Measurements from ENCODE around the gene MLIP. TPM values are rescaled to one million over a fixed set of nuclear protein-coding genes. Genes with fewer than 3 reads are reported as not detected.

Gene MLIP
- not detected in 2 replicates for total RNA-seq (2014; rRNA removed; shearing (Covaris generic))
- polyA plus RNA-seq (2016; fragmentation: Nextera tagmentation; extraction: Ambion mirVana) = not detected in 2 replicates
- long read RNA-seq = 0 reads

- no peak within 1 kb of the TSS for H3K27ac ChIP-seq (ENCODE audit: low read depth)
These were observed at the start of gene MLIP for GRCh38 chr6:54111341-54112045. MLIP (plus strand) TSS chr6:54111443; CDS start chr6:54111480, 37 bp downstream.

More at GRCh38 chr6:54111341-54112045, at the start of gene MLIP:
- H3K36me3 Mint-ChIP-seq (ENCODE audit: low read depth) = 0 out of 3 replicates have a peak, but pooled peaks cover under 1% of the 10 kb centered on the region
- no peaks in the 10 kb centered on the region for H3K36me3 ChIP-seq (ENCODE audit: insufficient read depth)
- H2AFZ ChIP-seq = 0 out of 2 replicates have a peak within 1 kb of the TSS, but pooled peaks have one; percentile 2
- no peaks in the 10 kb centered on the region for H3F3A ChIP-seq (replicated peaks; ENCODE audit: low read depth)
- no peak within 1 kb of the TSS for H3K4me3 Mint-ChIP-seq
- no peak for TF ChIP-seq EZH2 (IDR thresholded peaks at IDR 0.05; ENCODE audit: low read depth, unreplicated experiment)
- no peak for TF ChIP-seq STAT1 (IDR thresholded peaks at IDR 0.05; ENCODE audit: unreplicated experiment)
- TF ChIP-seq EZH2phosphoT487 (IDR thresholded peaks at IDR 0.05; ENCODE audit: unreplicated experiment) = no peak
- no peak for TF ChIP-seq NANOG (IDR thresholded peaks at IDR 0.05; ENCODE audit: borderline replicate concordance)
- TF ChIP-seq ZNF331 (CRISPR knock-in tag; IDR thresholded peaks at IDR 0.05; ENCODE audit: low read depth) = no peak
- no peak for TF ChIP-seq ZNF462 (CRISPR knock-in tag; IDR thresholded peaks at IDR 0.05)
- no peak for TF ChIP-seq REST (IDR thresholded peaks at IDR 0.05; ENCODE audit: unreplicated experiment)
- TF ChIP-seq ZNF114 (CRISPR knock-in tag; IDR thresholded peaks at IDR 0.05) = no peak
- no peak for TF ChIP-seq POLR2AphosphoS5 (IDR thresholded peaks at IDR 0.05; ENCODE audit: low read depth)
- H3K27me3 Mint-ChIP-seq (ENCODE audit: insufficient read depth, low read depth, poor library complexity) = no peaks in the 10 kb centered on the region
- H3K4me1 Mint-ChIP-seq = peaks cover 6% of the 10 kb centered on the region
- ATAC-seq (no peak), DNase-seq (ENCODE audit: low spot score) (no peak)
- no peak within 1 kb of the TSS for H3K27ac Mint-ChIP-seq
- no peaks in the 10 kb centered on the region for H3K27me3 ChIP-seq (ENCODE audit: insufficient read depth)
- no peak within 1 kb of the TSS for H3K4me3 ChIP-seq
- H3K9me3 Mint-ChIP-seq = no peaks in the 10 kb centered on the region
- H3K4me2 ChIP-seq = no peak within 1 kb of the TSS
- no peaks in the 10 kb centered on the region for H3K79me2 ChIP-seq (replicated peaks; ENCODE audit: insufficient read depth)
- no peaks in the 10 kb centered on the region; the same call in 1 of the 2 replicates for H3K9me2 ChIP-seq (ENCODE audit: insufficient read depth)
- no peaks in the 10 kb centered on the region for H4K20me1 ChIP-seq (replicated peaks; ENCODE audit: insufficient read depth)
- no peaks in the 10 kb centered on the region for H3K4me1 ChIP-seq (ENCODE audit: insufficient read depth)
